Spleen (tissue), 7 donors: ENCODE measurements around the gene CHD2.

Source experiments
- CTCF ChIP-seq, 11 experiments: fragments of 200-600 bp in 7 of 11; fragments of 450-650 bp in 4 of 11; sonication (generic) in 4 of 11; IDR thresholded peaks in 8 of 11; conservative IDR thresholded peaks in 3 of 11; 1 replicate in 7 of 11; 2 replicates in 4 of 11; pipeline versions ENCODE4 v1.4.0 to v1.8.0; 2016 to 2021; ENCODE audit warnings: antibody characterized with exemption in 11 of 11, inconsistent platforms in 4 of 11, mild to moderate bottlenecking in 1 of 11
- POLR2A ChIP-seq, 3 donors: fragments of 450-650 bp; IDR thresholded peaks; one replicate each; pipeline ENCODE4 v1.5.1; 2017; ENCODE audit warnings: antibody characterized with exemption in 3 of 3, mild to moderate bottlenecking in 1 of 3
- POLR2AphosphoS5 ChIP-seq, 3 donors: sonication (generic); formaldehyde crosslinking; IDR thresholded peaks; one replicate each; pipeline ENCODE4 v1.5.1; 2017; ENCODE audit warnings: antibody characterized with exemption in 3 of 3
- donor health status: DM: no; HTN: no; CAD: no; lungs with moderate emphysema.
- donor health status: DM: no; HTN: no; CAD: no.
- donor health status: DM: no; HTN: no; CAD: no.

GRCh38 chr15:93035953-93036810 is 136.1 kb downstream of the CHD2 start:
- TF ChIP-seq CTCF (IDR thresholded peaks at IDR 0.05 in 8 of 11, conservative IDR thresholded peaks at IDR 0.05 in 3 of 11) (peak in 10 of 11 experiments; percentile 29 to 66 (median 54)), POLR2A (IDR thresholded peaks at IDR 0.05) (no peak), POLR2AphosphoS5 (IDR thresholded peaks at IDR 0.05) (no peak)
